ENCODE measurements around the gene DNAH6. TPM values are rescaled to one million over a fixed set of nuclear protein-coding genes. Genes with fewer than 3 reads are reported as not detected.

The DNAH6 gene
- total and polyA plus RNA-seq, 10 of the 15 experiments (the other 5 are each of a cell fraction or from before 2014, with no cell fraction given) = 0.07 to 1.0 (median 0.29) TPM

GRCh38 chr2:84725717-84726116, 209.4 kb downstream of the DNAH6 start:
- H3K27me3 ChIP-seq (replicated peaks in 1 of 2; ENCODE audit: control insufficient read depth in 2 of 2, insufficient read depth in 2 of 2, low read length in 1 of 2) = no peaks in the 10 kb centered on the region
- ATAC-seq = no peak

More at GRCh38 chr2:84725717-84726116, 209.4 kb downstream of the DNAH6 start:
- intact Hi-C loops (cut with micrococcal nuclease; ENCODE audit: unreplicated experiment) (no loop called here), in situ Hi-C loops (cut with MboI) (no loop called here)
- Histone ChIP-seq H3K27ac (ENCODE audit: control insufficient read depth, insufficient read depth) (no peak overlapping the region), H3K4me2 (ENCODE audit: control insufficient read depth, insufficient read depth) (no peak overlapping the region), H3K79me2 (ENCODE audit: control insufficient read depth, insufficient read depth, low read length) (no peaks in the 10 kb centered on the region), H3K9me3 (replicated peaks; ENCODE audit: control insufficient read depth, insufficient read depth, low read length) (no peaks in the 10 kb centered on the region), H4K20me1 (ENCODE audit: control insufficient read depth, insufficient read depth) (no peaks in the 10 kb centered on the region), H2AFZ (ENCODE audit: control insufficient read depth, low read depth, low read length) (no peak overlapping the region), H3K36me3 (ENCODE audit: control insufficient read depth in 2 of 2, insufficient read depth in 2 of 2, low read length in 1 of 2) (no peaks in the 10 kb centered on the region), H3K9ac (ENCODE audit: control insufficient read depth, insufficient read depth, low read length) (no peak overlapping the region), H3K4me3 (no peak overlapping the region), H3K4me1 (ENCODE audit: control insufficient read depth, insufficient read depth, low read length) (no peaks in the 10 kb centered on the region)
- RAD21 ChIA-PET (ENCODE audit: unreplicated experiment) = no interaction called here
- 83% methylated on average over 1 of the region's 1 CpG for WGBS (ENCODE audit: insufficient coverage, insufficient replicate concordance, low lambda C conversion rate, missing lambda C conversion rate)
- BruUV-seq (replicated peaks) = no TSS peak
- TF ChIP-seq NFXL1 (IDR thresholded peaks at IDR 0.05; ENCODE audit: borderline replicate concordance) = no peak
- TF ChIP-seq ZNF207 (IDR thresholded peaks at IDR 0.05; ENCODE audit: borderline replicate concordance) = no peak
- TF ChIP-seq NBN (IDR thresholded peaks at IDR 0.05) = no peak
- TF ChIP-seq ZNF274 (IDR thresholded peaks at IDR 0.05; ENCODE audit: insufficient read depth, insufficient read length) = no peak
- TF ChIP-seq ZNF384 (IDR thresholded peaks at IDR 0.05; ENCODE audit: borderline replicate concordance, low read depth, low read length) = no peak
- no peak for TF ChIP-seq CHD4 (IDR thresholded peaks at IDR 0.05)
- no peak for TF ChIP-seq PBX3 (IDR thresholded peaks at IDR 0.05; ENCODE audit: insufficient replicate concordance, low read depth, low read length)
- no peak for TF ChIP-seq IKZF2 (IDR thresholded peaks at IDR 0.05)
- TF ChIP-seq POLR2A (IDR thresholded peaks at IDR 0.05; ENCODE audit: low read depth, low read length) = no peak
- TF ChIP-seq IRF4 (IDR thresholded peaks at IDR 0.05; ENCODE audit: low read depth, low read length) = no peak
- no peak for TF ChIP-seq CEBPB (IDR thresholded peaks at IDR 0.05; ENCODE audit: borderline replicate concordance in 1 of 2, low read depth in 2 of 2, low read length in 2 of 2)
- no peak for TF ChIP-seq ZNF217 (IDR thresholded peaks at IDR 0.05)
- TF ChIP-seq CREB1 (IDR thresholded peaks at IDR 0.05; ENCODE audit: low read depth) = no peak
- TF ChIP-seq GABPA (IDR thresholded peaks at IDR 0.05; ENCODE audit: low read depth) = no peak
- no peak for TF ChIP-seq SIN3A (IDR thresholded peaks at IDR 0.05; ENCODE audit: low read depth, low read length)
- POLR2A ChIA-PET = no interaction called here
- FAIRE-seq (no peak), DNase-seq (ENCODE audit: low read depth, low spot score) (no peak)
- SMC1A ChIA-PET (ENCODE audit: uncharacterized antibody, unreplicated experiment) = no interaction called here
- CTCF ChIA-PET = no interaction called here

Data from GM12878 (cell line).